ENCODE data around the gene HDGF.

Gene HDGF

GRCh38 chr1:156751451-156751756 lies at the start of gene HDGF:
Gene HDGF, minus strand, starts transcription at chr1:156751675. Its CDS starts 246 bp downstream, at chr1:156751429.
- no peak for DNase-seq (ENCODE audit: extremely low read depth in 1 of 2, low read depth in 1 of 2)

DNA sequence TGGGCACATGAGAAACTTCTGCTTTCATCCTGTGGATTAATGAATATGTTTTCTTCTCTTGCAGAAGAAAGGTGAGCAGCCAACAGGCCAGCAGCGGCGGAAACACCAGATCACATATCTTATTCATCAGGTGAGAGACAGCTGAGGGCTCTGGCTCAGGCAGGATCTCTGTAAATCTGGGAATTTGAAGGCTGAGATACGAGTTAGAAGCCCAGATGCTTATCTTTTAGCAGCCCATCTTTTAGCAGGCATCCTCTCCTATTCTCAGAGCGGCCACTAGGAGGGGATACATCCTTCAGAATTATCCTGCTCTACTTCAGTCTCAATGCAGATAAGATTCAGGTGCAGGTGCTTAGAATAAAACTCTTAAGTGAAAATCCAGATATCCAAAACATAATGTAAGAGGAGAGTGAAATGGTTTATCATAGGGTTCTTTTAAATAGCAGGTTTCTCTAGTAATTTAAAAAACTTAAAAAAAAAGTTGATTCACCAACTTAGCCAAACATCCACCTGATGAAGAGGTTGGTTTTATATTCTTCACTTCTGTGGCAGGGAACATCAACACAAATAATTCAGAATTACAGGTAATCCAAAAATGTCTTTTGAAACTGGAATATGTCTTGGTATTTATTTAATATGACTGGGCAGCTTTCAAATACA lies 45.9 kb upstream of the HDGF start:
- DNase-seq (ENCODE audit: extremely low read depth in 1 of 2, low read depth in 1 of 2), result no peak

- no peak for DNase-seq (ENCODE audit: extremely low read depth in 1 of 2, low read depth in 1 of 2)
These were observed 45.0 kb upstream of the HDGF start for GRCh38 chr1:156796340-156797097.

DNA sequence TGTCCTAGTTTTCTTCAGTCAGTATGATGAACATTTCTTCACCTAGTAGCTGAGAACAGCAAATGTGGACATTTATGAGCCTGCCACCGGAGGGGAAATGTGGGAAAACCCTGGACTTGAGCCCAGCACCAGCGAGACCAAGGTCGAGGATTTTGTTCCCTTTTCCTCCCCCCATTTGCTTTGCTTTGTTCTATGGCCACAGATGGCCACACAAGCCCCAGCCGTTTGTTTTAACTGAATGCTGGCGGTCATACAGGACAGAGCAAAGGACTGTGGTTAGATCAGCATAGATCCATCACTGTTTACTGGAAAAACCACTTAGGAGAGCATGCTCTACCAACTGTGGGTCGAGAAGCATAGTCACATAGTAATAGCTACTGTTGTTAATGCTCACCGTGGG lies 44.3 kb upstream of the HDGF start:
- no peak for DNase-seq (ENCODE audit: extremely low read depth in 1 of 2, low read depth in 1 of 2)

GRCh38 chr1:156795374-156795733 lies 43.9 kb upstream of the HDGF start:
- no peak for DNase-seq (ENCODE audit: extremely low read depth in 1 of 2, low read depth in 1 of 2)

GRCh38 chr1:156794506-156795373 lies 43.3 kb upstream of the HDGF start:
- no peak for DNase-seq (ENCODE audit: extremely low read depth in 1 of 2, low read depth in 1 of 2)

- no peak for DNase-seq (ENCODE audit: extremely low read depth in 1 of 2, low read depth in 1 of 2)
These were observed 38.3 kb upstream of the HDGF start for GRCh38 chr1:156789621-156790318.

DNA sequence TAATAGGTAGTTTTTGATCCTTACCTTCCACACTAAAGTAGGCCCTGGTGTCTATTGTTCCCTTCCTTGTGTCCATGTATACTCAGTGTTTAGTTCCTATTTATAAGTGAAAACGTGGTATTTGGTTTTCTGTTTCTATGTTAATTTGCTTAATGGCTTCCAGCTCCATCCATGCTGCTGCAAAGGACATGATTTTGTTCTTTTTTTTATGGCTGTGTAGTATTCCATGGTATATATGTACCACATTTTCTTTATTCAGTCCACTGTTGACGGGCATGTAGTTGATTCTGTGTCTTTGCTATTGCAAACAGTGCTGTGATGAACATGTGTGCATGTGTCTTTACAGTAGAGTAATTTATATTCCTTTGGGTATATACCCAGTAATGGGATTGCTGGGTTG lies 36.7 kb upstream of the HDGF start:
- DNase-seq (ENCODE audit: extremely low read depth in 1 of 2, low read depth in 1 of 2), result no peak

DNA sequence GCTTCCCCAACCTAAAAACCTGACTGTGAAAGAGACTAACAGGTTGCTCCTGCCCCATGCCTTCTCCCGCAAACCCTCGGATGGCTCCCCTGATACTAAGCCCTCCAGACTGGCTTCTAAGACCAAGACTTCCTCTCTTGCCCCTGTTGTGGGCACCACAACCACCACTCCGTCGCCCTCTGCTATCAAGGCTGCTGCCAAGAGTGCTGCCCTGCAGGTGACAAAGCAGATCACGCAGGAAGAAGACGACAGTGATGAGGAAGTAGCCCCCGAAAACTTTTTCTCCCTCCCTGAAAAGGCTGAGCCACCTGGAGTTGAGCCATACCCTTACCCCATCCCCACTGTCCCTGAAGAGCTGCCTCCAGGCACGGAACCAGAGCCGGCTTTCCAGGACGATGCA lies 35.2 kb upstream of the HDGF start:
- DNase-seq (ENCODE audit: extremely low read depth in 1 of 2, low read depth in 1 of 2), result no peak

DNA sequence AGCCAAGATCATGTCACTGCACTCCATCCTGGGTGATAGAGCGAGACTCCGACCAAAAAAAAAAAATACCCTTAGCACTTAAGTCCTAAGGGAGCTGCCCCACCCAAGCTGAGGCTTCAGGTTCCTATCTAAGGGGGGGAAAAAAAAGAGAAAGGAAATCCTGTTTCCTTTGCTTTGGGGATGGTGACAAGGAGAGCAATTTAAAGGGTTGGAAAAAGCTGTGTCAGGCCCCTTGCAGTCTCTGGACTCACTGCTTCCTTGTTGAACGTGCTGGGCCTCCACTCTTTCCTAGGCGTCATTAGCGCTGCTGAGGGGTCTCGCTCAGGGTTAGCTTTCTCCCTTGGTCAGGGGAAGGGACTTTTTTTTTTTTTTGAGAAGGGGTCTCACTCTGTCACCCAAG lies 34.0 kb upstream of the HDGF start:
- DNase-seq (ENCODE audit: extremely low read depth in 1 of 2, low read depth in 1 of 2), result no peak

DNA sequence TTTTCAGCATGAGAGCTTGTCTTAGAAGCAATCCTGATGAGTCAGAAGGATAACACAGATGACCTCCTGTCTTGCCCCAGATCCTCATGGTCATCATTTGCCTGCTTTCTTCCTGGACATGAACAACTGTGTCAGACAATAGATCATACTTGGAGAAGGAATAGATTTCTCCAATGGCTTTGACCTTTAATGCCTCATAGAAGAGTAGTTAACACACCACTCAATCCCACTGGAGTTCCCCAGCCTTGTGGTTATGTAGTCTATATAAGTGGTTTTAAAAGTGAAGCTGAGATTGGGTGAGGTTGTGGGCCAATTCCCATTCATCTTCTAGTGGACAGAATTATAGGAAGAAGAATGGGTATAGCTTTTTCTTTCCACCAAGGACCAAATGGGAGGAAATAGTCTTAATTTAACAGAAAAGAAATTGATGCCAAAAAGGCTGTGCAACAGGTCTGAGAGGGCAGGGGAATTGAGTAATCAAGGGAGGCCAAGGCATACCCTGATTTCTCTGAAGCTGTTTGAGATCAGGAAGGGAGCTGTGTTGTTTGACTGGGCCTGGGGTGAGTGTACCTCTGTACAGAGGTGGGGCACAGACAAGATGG lies 30.2 kb upstream of the HDGF start:
- DNase-seq (ENCODE audit: extremely low read depth in 1 of 2, low read depth in 1 of 2), result no peak

- DNase-seq (ENCODE audit: extremely low read depth in 1 of 2, low read depth in 1 of 2), result no peak
These were observed 26.1 kb upstream of the HDGF start for GRCh38 chr1:156777573-156777972.

DNA sequence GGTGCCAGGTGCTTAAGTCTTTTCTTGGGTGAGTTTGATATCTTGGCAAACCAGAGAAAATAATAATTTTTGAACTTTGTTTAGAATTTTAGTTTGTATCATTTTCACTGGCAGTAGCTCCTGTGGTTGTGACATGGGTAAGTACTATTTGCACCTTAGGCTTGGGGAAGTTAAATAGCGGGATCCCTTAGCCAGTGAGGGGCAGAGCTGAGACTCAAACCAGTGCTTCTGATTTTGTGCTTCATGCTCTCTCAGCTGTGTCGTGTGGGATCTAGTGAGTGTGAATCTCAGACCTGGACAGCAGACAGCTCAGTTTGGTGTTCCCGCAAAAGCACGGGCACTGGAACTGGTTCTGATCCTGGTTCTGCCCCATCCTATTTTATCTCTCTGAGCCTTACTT lies 25.5 kb upstream of the HDGF start:
- DNase-seq (ENCODE audit: extremely low read depth in 1 of 2, low read depth in 1 of 2), result no peak

DNA sequence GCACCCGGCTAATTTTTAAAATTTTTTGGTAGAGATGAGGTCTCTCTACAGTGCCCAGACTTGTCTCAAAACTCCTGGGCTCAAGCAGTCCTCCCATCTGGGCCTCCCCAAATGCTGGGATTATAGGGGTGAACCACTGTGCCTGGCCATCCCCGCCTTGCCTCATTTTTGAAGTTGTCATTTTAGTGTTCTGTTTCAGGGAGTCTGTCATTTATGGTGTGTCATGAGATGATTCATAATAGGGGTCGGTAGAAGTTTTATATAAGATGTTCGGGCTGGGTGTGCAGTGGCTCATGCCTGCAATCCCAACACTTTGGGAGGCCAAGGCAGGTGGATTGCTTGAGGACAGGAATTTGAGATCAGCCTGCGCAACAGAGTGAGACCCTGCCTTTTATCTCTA lies 24.3 kb upstream of the HDGF start:
- no peak for DNase-seq (ENCODE audit: extremely low read depth in 1 of 2, low read depth in 1 of 2)

- no peak for DNase-seq (ENCODE audit: extremely low read depth in 1 of 2, low read depth in 1 of 2)
These were observed 22.1 kb upstream of the HDGF start for GRCh38 chr1:156773607-156774006.

DNA sequence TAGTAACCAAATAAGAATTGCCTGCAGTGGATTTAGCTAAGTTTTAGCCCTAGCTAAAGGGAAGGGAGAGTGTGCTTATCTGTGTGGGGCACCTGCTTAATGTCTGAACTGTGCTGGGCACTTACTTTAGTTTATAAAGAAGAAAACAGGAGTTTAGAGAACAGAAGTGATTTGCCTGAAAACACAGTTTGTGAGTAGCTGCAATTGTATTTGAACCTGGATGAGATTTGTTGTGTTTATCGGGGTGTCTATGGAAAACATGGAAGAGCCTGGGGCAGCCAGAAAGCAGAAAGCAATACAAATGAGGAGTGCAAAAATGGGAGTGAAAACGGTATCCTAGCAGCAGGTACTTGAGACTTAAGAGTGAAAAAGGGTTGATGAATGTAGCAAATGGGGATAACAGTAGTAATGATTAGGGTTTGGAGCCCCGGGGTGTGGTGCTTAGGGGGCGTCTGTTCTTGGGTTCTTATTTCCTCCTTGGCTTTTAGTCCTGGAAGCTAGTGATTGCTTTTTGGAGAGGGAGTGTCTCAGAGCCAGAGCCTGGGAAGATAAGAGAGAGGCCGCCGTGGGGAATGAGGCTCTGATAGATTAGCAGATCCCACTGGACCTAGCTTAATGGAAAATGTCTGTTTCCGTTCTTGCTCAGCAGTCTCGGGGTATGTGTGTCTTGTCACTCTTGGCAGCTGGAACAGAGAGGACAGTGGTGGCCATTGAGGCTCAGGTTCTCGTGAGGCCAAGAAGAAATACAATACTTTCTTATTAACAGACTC lies 21.4 kb upstream of the HDGF start:
- no peak for DNase-seq (ENCODE audit: extremely low read depth in 1 of 2, low read depth in 1 of 2)

DNA sequence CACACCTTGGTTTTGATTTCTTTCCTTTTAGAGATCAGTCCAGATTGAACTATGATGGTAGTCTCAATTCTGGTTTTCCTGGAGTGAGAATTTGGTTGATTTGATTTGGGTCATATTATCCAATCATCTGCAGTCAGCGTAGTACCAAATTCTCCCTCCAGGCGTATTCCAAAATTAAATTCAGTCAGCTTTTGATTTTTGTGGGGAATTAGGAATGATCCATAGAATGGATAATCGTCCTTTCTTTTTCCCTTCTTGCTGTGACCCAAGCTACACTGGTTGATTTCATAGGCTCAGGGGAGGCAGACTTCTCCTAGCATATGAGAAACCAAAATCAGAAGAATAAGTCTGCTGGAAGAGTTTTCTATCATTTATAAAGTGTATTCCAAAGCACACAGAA lies 20.7 kb upstream of the HDGF start:
- DNase-seq (ENCODE audit: extremely low read depth in 1 of 2, low read depth in 1 of 2), result no peak

DNA sequence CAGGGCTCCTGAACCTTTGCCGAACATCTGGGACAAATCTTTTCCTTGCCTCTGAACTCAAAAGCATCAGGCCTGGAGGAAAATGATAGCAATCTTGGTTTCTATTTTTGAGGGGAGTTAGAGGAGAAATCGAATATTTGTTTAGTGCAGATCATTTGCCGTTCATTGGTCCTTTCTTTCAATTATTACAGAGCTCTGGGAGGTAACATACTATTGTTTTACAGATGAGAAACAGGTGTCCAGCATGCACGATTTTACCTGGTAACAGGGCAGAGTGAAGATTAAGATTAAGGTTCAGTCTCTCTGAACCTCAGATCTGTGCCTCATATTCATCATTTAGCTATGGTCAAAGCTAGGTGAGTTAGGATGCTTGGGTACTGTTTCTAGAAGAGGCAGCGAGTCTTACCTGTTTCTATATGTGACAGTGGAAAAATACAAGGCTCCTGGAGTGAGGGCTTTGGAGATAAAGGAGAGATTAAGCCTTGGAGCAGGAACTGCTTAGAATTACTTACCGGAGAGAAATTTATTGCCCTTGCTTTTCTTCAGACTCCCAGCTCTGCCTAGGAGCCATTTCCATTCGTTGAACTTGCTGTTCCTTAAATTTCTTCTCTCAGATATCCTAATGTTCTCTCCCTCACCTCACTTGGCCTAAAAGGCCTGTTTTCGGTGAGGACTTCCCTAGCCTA lies 17.3 kb upstream of the HDGF start:
- no peak for DNase-seq (ENCODE audit: extremely low read depth in 1 of 2, low read depth in 1 of 2)

- no peak for DNase-seq (ENCODE audit: extremely low read depth in 1 of 2, low read depth in 1 of 2)
These were observed 16.6 kb upstream of the HDGF start for GRCh38 chr1:156767879-156768604.

All from activated CD8-positive, alpha-beta memory T cell treated with anti-CD3 and anti-CD28 coated beads for 1 hour (primary cell).